Caco-2 (cell line): ENCODE results near the gene FHIT. TPM values are rescaled to one million over a fixed set of nuclear protein-coding genes. Genes with fewer than 3 reads are reported as not detected.

ENCODE experiments used
- BruUV-seq: library from RNA; stranded (reverse); fragments of 400-500 nt; replicated peaks from 2 replicates; lab custom pipeline; 2021; lab: Mats Ljungman, UMichigan
- CTCF ChIA-PET: fragments of 300-600 bp; sonication (Branson Sonifier 250); formaldehyde crosslinking; loops from one replicate; lab custom pipeline; 2022; ENCODE audit warnings: antibody characterized with exemption; lab: Charles Lee
- POLR2A ChIA-PET: fragments of 300-600 bp; sonication (Branson Sonifier 250); formaldehyde crosslinking; loops from one replicate; lab custom pipeline; 2022; ENCODE audit warnings: antibody characterized with exemption; lab: Charles Lee
- DNase-seq, 2 experiments: peaks; one replicate each; pipeline versions ENCODE4 v3.0.0 to v3.0.0-alpha.2; 2020 to 2022
- H3K27me3 ChIP-seq: replicated peaks from 2 replicates; pipeline ENCODE4 v1.6.0; 2011; ENCODE audit warnings: low read length; ENCODE audit not compliant: control insufficient read depth, insufficient read depth
- H3K36me3 ChIP-seq: 2 replicates; pipeline ENCODE4 v1.5.1; 2011; ENCODE audit warnings: low read length; ENCODE audit not compliant: control insufficient read depth, insufficient read depth
- H3K4me1 ChIP-seq: fragments of 250-450 bp; sonication (Bioruptor Pico); 2 replicates; pipeline ENCODE4 v1.5.1; 2020; ENCODE audit warnings: mild to moderate bottlenecking
- H3K4me3 ChIP-seq: 2 replicates; pipeline ENCODE4 v1.5.1; 2011; ENCODE audit warnings: low read depth, mild to moderate bottlenecking, control low read depth, low read length
- H3K9me3 ChIP-seq: fragments of 250-450 bp; sonication (Bioruptor Pico); 2 replicates; pipeline ENCODE4 v1.5.1; 2020; ENCODE audit warnings: mild to moderate bottlenecking, moderate library complexity
- H3K27ac Mint-ChIP-seq: one replicate; pipeline ENCODE4 v1.8.0; 2022; ENCODE audit warnings: mixed read lengths; ENCODE audit not compliant: unreplicated experiment
- H3K27me3 Mint-ChIP-seq: one replicate; pipeline ENCODE4 v1.8.0; 2022; ENCODE audit warnings: mixed read lengths; ENCODE audit not compliant: insufficient read depth, unreplicated experiment
- H3K36me3 Mint-ChIP-seq: one replicate; pipeline ENCODE4 v1.8.0; 2022; ENCODE audit warnings: mild to moderate bottlenecking, mixed read lengths; ENCODE audit not compliant: insufficient read depth, unreplicated experiment
- H3K4me1 Mint-ChIP-seq: one replicate; pipeline ENCODE4 v1.8.0; 2022; ENCODE audit warnings: low read depth, mixed read lengths; ENCODE audit not compliant: unreplicated experiment
- H3K4me3 Mint-ChIP-seq: one replicate; pipeline ENCODE4 v1.8.0; 2022; ENCODE audit warnings: mild to moderate bottlenecking, moderate library complexity, mixed read lengths; ENCODE audit not compliant: unreplicated experiment
- H3K9me3 Mint-ChIP-seq: one replicate; pipeline ENCODE4 v1.8.0; 2022; ENCODE audit warnings: mixed read lengths; ENCODE audit not compliant: unreplicated experiment
- intact Hi-C: fragments of 100-400 bp; cut with micrococcal nuclease; formaldehyde crosslinking; loops from one replicate; pipeline ENCODE4 v1.10.0; 2022; ENCODE audit not compliant: unreplicated experiment
- total RNA-seq: library from RNA; stranded (reverse); gene quantifications from 2 replicates; pipeline ENCODE4 v1.2.3, GENCODE V29; 2022
- TF ChIP-seq, protein P1 (sequence below), 2 experiments: fragments of 200-600 bp in 1 of 2; IDR thresholded peaks; 1 replicate in 1 of 2; 2 replicates in 1 of 2; pipeline versions ENCODE4 v1.5.1 to v1.8.0; 2011 to 2022; ENCODE audit warnings: antibody characterized with exemption in 1 of 2, control low read depth in 1 of 2, inconsistent platforms in 1 of 2, low read depth in 1 of 2, low read length in 1 of 2, mild to moderate bottlenecking in 1 of 2, moderate library complexity in 1 of 2; ENCODE audit not compliant: insufficient read depth in 1 of 2, severe bottlenecking in 1 of 2, unreplicated experiment in 1 of 2

The FHIT gene
- total RNA-seq, 1 experiment from 2014 or later, result 8.3 TPM

DNA sequence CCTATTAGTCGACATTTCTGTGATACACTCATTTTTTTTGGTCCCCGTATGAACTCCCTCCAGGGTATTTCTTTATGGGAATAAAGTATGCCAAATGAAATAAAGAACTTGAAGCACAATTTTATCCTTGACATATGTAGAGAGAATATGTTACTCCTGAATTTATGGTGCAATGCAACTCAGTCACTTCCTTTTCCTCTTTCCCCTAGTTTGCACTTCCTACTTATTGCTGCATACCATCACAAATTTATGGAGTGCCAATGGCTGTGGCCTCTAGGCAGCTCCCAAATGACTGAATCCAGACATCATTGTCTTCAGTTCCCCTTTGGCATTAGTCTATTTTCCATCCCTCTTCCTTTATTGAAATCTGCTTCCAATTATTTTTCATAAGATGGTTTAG, 403.5 kb downstream of the FHIT start:
- Histone ChIP-seq H3K4me3 (no peak overlapping the region), H3K4me1 (no peaks in the 10 kb centered on the region), H3K36me3 (no peaks in the 10 kb centered on the region), H3K27me3 (no peaks in the 10 kb centered on the region), H3K9me3 (no peaks in the 10 kb centered on the region; the same call in 1 of the 2 replicates)
- no peaks in the 10 kb centered on the region for H3K36me3 Mint-ChIP-seq
- intact Hi-C loops, result loop anchor here (10.0 kb wide), 1 partner anchor 527 kb away; no protein-coding TSS in a partner anchor
- no peaks in the 10 kb centered on the region for H3K27me3 Mint-ChIP-seq
- CTCF ChIA-PET, result no interaction called here
- no peak overlapping the region for H3K4me3 Mint-ChIP-seq
- H3K27ac Mint-ChIP-seq, result no peak overlapping the region
- POLR2A ChIA-PET, result no interaction called here
- TF ChIP-seq, protein P1, sequence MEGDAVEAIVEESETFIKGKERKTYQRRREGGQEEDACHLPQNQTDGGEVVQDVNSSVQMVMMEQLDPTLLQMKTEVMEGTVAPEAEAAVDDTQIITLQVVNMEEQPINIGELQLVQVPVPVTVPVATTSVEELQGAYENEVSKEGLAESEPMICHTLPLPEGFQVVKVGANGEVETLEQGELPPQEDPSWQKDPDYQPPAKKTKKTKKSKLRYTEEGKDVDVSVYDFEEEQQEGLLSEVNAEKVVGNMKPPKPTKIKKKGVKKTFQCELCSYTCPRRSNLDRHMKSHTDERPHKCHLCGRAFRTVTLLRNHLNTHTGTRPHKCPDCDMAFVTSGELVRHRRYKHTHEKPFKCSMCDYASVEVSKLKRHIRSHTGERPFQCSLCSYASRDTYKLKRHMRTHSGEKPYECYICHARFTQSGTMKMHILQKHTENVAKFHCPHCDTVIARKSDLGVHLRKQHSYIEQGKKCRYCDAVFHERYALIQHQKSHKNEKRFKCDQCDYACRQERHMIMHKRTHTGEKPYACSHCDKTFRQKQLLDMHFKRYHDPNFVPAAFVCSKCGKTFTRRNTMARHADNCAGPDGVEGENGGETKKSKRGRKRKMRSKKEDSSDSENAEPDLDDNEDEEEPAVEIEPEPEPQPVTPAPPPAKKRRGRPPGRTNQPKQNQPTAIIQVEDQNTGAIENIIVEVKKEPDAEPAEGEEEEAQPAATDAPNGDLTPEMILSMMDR (IDR thresholded peaks at IDR 0.05; ENCODE audit: insufficient read depth in 1 of 2, low read depth in 1 of 2, low read length in 1 of 2, severe bottlenecking in 1 of 2, unreplicated experiment in 1 of 2), result no peak
- no peaks in the 10 kb centered on the region for H3K4me1 Mint-ChIP-seq
- no peak for DNase-seq
- H3K9me3 Mint-ChIP-seq, result no peaks in the 10 kb centered on the region
- no TSS peak for BruUV-seq

DNA sequence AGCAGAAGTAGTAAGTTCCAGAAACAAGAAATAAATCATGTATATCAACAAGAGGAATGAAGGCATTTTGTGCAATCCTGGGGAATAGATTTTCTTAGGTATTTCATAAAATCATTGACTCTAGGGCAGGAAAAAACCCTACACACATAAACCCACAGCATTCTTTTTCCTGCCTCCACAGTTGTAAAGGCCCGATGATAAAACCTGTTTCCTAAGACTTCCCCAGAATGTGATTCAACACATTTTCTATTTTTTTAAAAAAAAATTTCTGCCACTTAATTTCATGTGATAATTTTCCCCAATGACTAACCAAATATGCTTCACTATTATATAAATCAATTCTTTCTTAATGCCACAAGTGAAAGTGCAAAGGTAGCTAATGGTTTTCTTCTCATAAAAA, 407.0 kb downstream of the FHIT start:
- Mint-ChIP-seq H3K4me1 (no peaks in the 10 kb centered on the region), H3K36me3 (no peaks in the 10 kb centered on the region), H3K4me3 (no peak overlapping the region), H3K9me3 (no peaks in the 10 kb centered on the region), H3K27ac (no peak overlapping the region), H3K27me3 (no peaks in the 10 kb centered on the region)
- CTCF ChIA-PET, result no interaction called here
- no peak for DNase-seq
- POLR2A ChIA-PET, result no interaction called here
- H3K36me3 ChIP-seq, result no peaks in the 10 kb centered on the region
- H3K4me3 ChIP-seq, result no peak overlapping the region
- H3K27me3 ChIP-seq, result no peaks in the 10 kb centered on the region
- TF ChIP-seq, protein P1 (IDR thresholded peaks at IDR 0.05; ENCODE audit: insufficient read depth in 1 of 2, low read depth in 1 of 2, low read length in 1 of 2, severe bottlenecking in 1 of 2, unreplicated experiment in 1 of 2), result no peak
- intact Hi-C loops, result loop anchor here (10.0 kb wide), 1 partner anchor 531 kb away; no protein-coding TSS in a partner anchor
- peaks cover 5% of the 10 kb centered on the region; the same call in 1 of the 2 replicates for H3K4me1 ChIP-seq
- no TSS peak for BruUV-seq
- H3K9me3 ChIP-seq, result no peaks in the 10 kb centered on the region; the same call in 1 of the 2 replicates

GRCh38 chr3:60841355-60841754, 409.9 kb downstream of the FHIT start:
- Histone ChIP-seq H3K4me1 (peaks cover 5% of the 10 kb centered on the region; the same call in 1 of the 2 replicates), H3K36me3 (no peaks in the 10 kb centered on the region), H3K4me3 (no peak overlapping the region), H3K9me3 (no peaks in the 10 kb centered on the region; the same call in 1 of the 2 replicates), H3K27me3 (no peaks in the 10 kb centered on the region)
- no peaks in the 10 kb centered on the region for H3K9me3 Mint-ChIP-seq
- H3K36me3 Mint-ChIP-seq, result no peaks in the 10 kb centered on the region
- intact Hi-C loops, result loop anchor here (1.0 to 10.0 kb wide), 3 partner anchors 103 to 533 kb away; no protein-coding TSS in a partner anchor
- no peak overlapping the region for H3K4me3 Mint-ChIP-seq
- DNase-seq, result peak; percentile 66 to 69
- CTCF ChIA-PET, result no interaction called here
- H3K27ac Mint-ChIP-seq, result no peak overlapping the region
- TF ChIP-seq, protein P1 (IDR thresholded peaks at IDR 0.05; ENCODE audit: insufficient read depth in 1 of 2, low read depth in 1 of 2, low read length in 1 of 2, severe bottlenecking in 1 of 2, unreplicated experiment in 1 of 2), result no peak
- no peaks in the 10 kb centered on the region for H3K4me1 Mint-ChIP-seq
- BruUV-seq, result no TSS peak
- H3K27me3 Mint-ChIP-seq, result no peaks in the 10 kb centered on the region
- POLR2A ChIA-PET, result no interaction called here
